HEK293 (cell line): ENCODE results near the gene GID8.
"Not testable (repeated sequence)": the region's sequence is repeated elsewhere in the genome, so short reads cannot be mapped to it uniquely, and the experiment has no call there.

Source experiments
- CTCF ChIA-PET: fragments of 350-600 bp; formaldehyde crosslinking; extraction: SDS; loops from one replicate; lab custom pipeline; 2021; ENCODE audit warnings: antibody characterized with exemption; lab: Yijun Ruan, JAX
- POLR2A ChIA-PET: fragments of 300-600 bp; formaldehyde crosslinking; extraction: SDS; loops from one replicate; lab custom pipeline; 2020; ENCODE audit warnings: antibody characterized with exemption, inconsistent platforms; lab: Yijun Ruan, JAX
- H3K27ac ChIP-seq: fragments of 200-500 bp; sonication (Bioruptor generic); 2 replicates; pipeline ENCODE4 v1.5.1; 2014; ENCODE audit warnings: low read depth, low read length, control low read depth, inconsistent platforms; ENCODE audit errors: extremely low read depth
- H3K36me3 ChIP-seq, 2 experiments: fragments of 200-500 bp in 1 of 2; sonication (Bioruptor generic) in 1 of 2; 1 replicate in 1 of 2; 2 replicates in 1 of 2; pipeline ENCODE4 v1.5.1; 2014 to 2017; ENCODE audit warnings: inconsistent platforms in 2 of 2, low read length in 2 of 2; ENCODE audit not compliant: control insufficient read depth in 2 of 2, insufficient read depth in 1 of 2
- H3K4me1 ChIP-seq: fragments of 200-500 bp; sonication (Bioruptor generic); 2 replicates; pipeline ENCODE4 v1.5.1; 2014; ENCODE audit warnings: mild to moderate bottlenecking, low read length, inconsistent platforms; ENCODE audit not compliant: control insufficient read depth, insufficient read depth
- H3K4me3 ChIP-seq: 2 replicates; pipeline ENCODE4 v1.5.1; 2011; ENCODE audit warnings: low read depth, mild to moderate bottlenecking, control low read depth, low read length, moderate library complexity
- H3K9me3 ChIP-seq: fragments of 200-500 bp; sonication (Bioruptor generic); 2 replicates; pipeline ENCODE4 v1.5.1; 2014; ENCODE audit warnings: low read depth, low read length, inconsistent platforms; ENCODE audit not compliant: control insufficient read depth, insufficient read depth
- GLIS1 ChIP-seq: fragments of 450-650 bp; formaldehyde crosslinking; IDR thresholded peaks from 2 replicates; pipeline ENCODE4 v1.5.1; 2016; ENCODE audit warnings: missing biosample characterization, missing genetic modification characterization
- GLIS2 ChIP-seq: fragments of 450-650 bp; formaldehyde crosslinking; IDR thresholded peaks from 2 replicates; pipeline ENCODE4 v1.5.1; 2016; ENCODE audit warnings: missing biosample characterization, missing genetic modification characterization
- KLF10 ChIP-seq: fragments of 450-650 bp; IDR thresholded peaks from 2 replicates; pipeline ENCODE4 v1.5.1; 2018; ENCODE audit warnings: missing biosample characterization, mild to moderate bottlenecking, missing genetic modification characterization
- PRDM1 ChIP-seq: fragments of 450-650 bp; formaldehyde crosslinking; IDR thresholded peaks from 2 replicates; pipeline ENCODE4; 2016; ENCODE audit warnings: missing biosample characterization, missing genetic modification characterization
- SP7 ChIP-seq: fragments of 450-650 bp; formaldehyde crosslinking; IDR thresholded peaks from 2 replicates; pipeline ENCODE4 v1.5.1; 2016; ENCODE audit warnings: missing biosample characterization, missing genetic modification characterization
- WT1 ChIP-seq: fragments of 450-650 bp; formaldehyde crosslinking; IDR thresholded peaks from 2 replicates; pipeline ENCODE4 v1.5.1; 2016; ENCODE audit warnings: missing biosample characterization, missing genetic modification characterization
- ZFHX2 ChIP-seq: fragments of 450-650 bp; formaldehyde crosslinking; conservative IDR thresholded peaks from 2 replicates; pipeline ENCODE4 v1.5.1; 2016; ENCODE audit warnings: missing biosample characterization, missing genetic modification characterization
- ZNF10 ChIP-seq: fragments of 450-650 bp; formaldehyde crosslinking; IDR thresholded peaks from 2 replicates; pipeline ENCODE4 v1.5.1; 2017; ENCODE audit warnings: missing biosample characterization, missing genetic modification characterization
- ZNF394 ChIP-seq: fragments of 450-650 bp; formaldehyde crosslinking; IDR thresholded peaks from 2 replicates; pipeline ENCODE4 v1.5.1; 2016; ENCODE audit warnings: missing biosample characterization, missing genetic modification characterization, mild to moderate bottlenecking, moderate library complexity, borderline replicate concordance
- ZNF600 ChIP-seq: fragments of 450-650 bp; formaldehyde crosslinking; IDR thresholded peaks from 2 replicates; pipeline ENCODE4 v1.5.1; 2016; ENCODE audit warnings: missing biosample characterization, missing genetic modification characterization
- ZNF629 ChIP-seq: fragments of 450-650 bp; formaldehyde crosslinking; IDR thresholded peaks from 2 replicates; pipeline ENCODE4 v1.5.1; 2017; ENCODE audit warnings: missing biosample characterization, missing genetic modification characterization
- TF ChIP-seq, protein P1 (sequence below): fragments of 450-650 bp; formaldehyde crosslinking; optimal IDR thresholded peaks from 2 replicates; pipeline ENCODE3; 2016; ENCODE audit warnings: missing biosample characterization, mild to moderate bottlenecking, missing genetic modification characterization
- TF ChIP-seq, protein P2 (sequence below): fragments of 450-650 bp; formaldehyde crosslinking; IDR thresholded peaks from 2 replicates; pipeline ENCODE4 v1.5.1; 2016; ENCODE audit warnings: missing biosample characterization, missing genetic modification characterization
- TF ChIP-seq, protein P3 (sequence below): fragments of 450-650 bp; formaldehyde crosslinking; IDR thresholded peaks from 2 replicates; pipeline ENCODE4 v1.5.1; 2016; ENCODE audit warnings: missing biosample characterization, missing genetic modification characterization
- TF ChIP-seq, protein P4 (sequence below): fragments of 450-650 bp; formaldehyde crosslinking; IDR thresholded peaks from 2 replicates; pipeline ENCODE4 v1.5.1; 2016; ENCODE audit warnings: missing biosample characterization, missing genetic modification characterization
- TF ChIP-seq, protein P5 (sequence below): fragments of 450-650 bp; formaldehyde crosslinking; IDR thresholded peaks from 2 replicates; pipeline ENCODE4 v1.5.1; 2016; ENCODE audit warnings: missing biosample characterization, missing genetic modification characterization

Gene GID8

DNA sequence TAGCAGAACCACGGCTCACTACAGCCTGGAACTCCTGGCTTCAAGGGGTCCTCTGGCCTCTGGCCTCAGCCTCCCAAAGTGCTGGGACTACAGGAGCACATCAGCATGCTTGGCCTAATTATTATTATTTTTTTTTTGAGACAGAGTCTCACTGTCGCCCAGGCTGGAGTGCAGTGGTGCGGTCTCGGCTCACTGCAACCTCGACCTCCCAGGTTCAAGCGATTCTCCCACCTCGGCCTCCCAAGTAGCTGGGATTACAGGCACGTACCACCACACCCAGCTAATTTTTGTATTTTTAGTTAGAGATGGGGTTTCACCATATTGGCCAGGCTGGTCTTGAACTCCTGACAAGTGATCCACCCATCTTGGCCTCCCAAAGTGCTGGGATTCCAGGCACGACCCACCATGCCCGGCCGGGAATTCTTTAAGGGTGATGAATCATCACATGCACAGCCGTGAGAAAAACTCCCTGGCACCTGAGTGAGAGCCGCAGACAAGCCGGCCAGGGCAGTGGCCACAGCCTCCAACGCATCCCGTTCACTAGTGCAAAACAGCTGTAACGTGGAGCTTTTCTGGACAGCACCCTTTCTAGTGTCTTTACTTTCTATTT is 14.8 kb upstream of the GID8 start:
- H3K4me3 ChIP-seq, H3K36me3 ChIP-seq, H3K9me3 ChIP-seq, POLR2A ChIA-PET, H3K27ac ChIP-seq: not testable (repeated sequence)
- H3K4me1 ChIP-seq: peaks cover 39% of the 10 kb centered on the region
- CTCF ChIA-PET: interaction anchor here (1.0 to 2.2 kb wide), 2 partner anchors 16 to 86 kb away, joined by 4 to 11 read pairs; no protein-coding TSS in a partner anchor
- TF ChIP-seq, protein P1, sequence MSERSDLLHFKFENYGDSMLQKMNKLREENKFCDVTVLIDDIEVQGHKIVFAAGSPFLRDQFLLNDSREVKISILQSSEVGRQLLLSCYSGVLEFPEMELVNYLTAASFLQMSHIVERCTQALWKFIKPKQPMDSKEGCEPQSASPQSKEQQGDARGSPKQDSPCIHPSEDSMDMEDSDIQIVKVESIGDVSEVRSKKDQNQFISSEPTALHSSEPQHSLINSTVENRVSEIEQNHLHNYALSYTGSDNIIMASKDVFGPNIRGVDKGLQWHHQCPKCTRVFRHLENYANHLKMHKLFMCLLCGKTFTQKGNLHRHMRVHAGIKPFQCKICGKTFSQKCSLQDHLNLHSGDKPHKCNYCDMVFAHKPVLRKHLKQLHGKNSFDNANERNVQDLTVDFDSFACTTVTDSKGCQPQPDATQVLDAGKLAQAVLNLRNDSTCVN (tag by site-specific recombination): peak; percentile 16
- TF ChIP-seq, protein P2, sequence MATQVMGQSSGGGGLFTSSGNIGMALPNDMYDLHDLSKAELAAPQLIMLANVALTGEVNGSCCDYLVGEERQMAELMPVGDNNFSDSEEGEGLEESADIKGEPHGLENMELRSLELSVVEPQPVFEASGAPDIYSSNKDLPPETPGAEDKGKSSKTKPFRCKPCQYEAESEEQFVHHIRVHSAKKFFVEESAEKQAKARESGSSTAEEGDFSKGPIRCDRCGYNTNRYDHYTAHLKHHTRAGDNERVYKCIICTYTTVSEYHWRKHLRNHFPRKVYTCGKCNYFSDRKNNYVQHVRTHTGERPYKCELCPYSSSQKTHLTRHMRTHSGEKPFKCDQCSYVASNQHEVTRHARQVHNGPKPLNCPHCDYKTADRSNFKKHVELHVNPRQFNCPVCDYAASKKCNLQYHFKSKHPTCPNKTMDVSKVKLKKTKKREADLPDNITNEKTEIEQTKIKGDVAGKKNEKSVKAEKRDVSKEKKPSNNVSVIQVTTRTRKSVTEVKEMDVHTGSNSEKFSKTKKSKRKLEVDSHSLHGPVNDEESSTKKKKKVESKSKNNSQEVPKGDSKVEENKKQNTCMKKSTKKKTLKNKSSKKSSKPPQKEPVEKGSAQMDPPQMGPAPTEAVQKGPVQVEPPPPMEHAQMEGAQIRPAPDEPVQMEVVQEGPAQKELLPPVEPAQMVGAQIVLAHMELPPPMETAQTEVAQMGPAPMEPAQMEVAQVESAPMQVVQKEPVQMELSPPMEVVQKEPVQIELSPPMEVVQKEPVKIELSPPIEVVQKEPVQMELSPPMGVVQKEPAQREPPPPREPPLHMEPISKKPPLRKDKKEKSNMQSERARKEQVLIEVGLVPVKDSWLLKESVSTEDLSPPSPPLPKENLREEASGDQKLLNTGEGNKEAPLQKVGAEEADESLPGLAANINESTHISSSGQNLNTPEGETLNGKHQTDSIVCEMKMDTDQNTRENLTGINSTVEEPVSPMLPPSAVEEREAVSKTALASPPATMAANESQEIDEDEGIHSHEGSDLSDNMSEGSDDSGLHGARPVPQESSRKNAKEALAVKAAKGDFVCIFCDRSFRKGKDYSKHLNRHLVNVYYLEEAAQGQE (tag by site-specific recombination): peak; percentile 73; the same call in 1 of the 2 replicates
- TF ChIP-seq ZNF600: peak; percentile 78
- 0 out of 2 replicates have a peak, but pooled peaks have one; percentile 22 for TF ChIP-seq WT1 (tag by site-specific recombination)
- TF ChIP-seq ZNF629 (tag by site-specific recombination): peak; percentile 43; the same call in 1 of the 2 replicates
- TF ChIP-seq, protein P3, sequence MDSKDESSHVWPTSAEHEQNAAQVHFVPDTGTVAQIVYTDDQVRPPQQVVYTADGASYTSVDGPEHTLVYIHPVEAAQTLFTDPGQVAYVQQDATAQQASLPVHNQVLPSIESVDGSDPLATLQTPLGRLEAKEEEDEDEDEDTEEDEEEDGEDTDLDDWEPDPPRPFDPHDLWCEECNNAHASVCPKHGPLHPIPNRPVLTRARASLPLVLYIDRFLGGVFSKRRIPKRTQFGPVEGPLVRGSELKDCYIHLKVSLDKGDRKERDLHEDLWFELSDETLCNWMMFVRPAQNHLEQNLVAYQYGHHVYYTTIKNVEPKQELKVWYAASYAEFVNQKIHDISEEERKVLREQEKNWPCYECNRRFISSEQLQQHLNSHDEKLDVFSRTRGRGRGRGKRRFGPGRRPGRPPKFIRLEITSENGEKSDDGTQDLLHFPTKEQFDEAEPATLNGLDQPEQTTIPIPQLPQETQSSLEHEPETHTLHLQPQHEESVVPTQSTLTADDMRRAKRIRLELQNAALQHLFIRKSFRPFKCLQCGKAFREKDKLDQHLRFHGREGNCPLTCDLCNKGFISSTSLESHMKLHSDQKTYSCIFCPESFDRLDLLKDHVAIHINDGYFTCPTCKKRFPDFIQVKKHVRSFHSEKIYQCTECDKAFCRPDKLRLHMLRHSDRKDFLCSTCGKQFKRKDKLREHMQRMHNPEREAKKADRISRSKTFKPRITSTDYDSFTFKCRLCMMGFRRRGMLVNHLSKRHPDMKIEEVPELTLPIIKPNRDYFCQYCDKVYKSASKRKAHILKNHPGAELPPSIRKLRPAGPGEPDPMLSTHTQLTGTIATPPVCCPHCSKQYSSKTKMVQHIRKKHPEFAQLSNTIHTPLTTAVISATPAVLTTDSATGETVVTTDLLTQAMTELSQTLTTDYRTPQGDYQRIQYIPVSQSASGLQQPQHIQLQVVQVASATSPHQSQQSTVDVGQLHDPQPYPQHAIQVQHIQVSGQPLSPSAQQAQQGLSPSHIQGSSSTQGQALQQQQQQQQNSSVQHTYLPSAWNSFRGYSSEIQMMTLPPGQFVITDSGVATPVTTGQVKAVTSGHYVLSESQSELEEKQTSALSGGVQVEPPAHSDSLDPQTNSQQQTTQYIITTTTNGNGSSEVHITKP: peak; percentile 33; the same call in 1 of the 2 replicates
- 0 out of 2 replicates have a peak, but pooled peaks have one; percentile 9 for TF ChIP-seq KLF10 (tag by site-specific recombination)
- 0 out of 2 replicates have a peak, but pooled peaks have one; percentile 12 for TF ChIP-seq SP7 (tag by site-specific recombination)
- TF ChIP-seq ZNF394 (tag by site-specific recombination): 0 out of 2 replicates have a peak, but pooled peaks have one; percentile 37
- TF ChIP-seq GLIS1 (tag by site-specific recombination): peak; percentile 76
- TF ChIP-seq, protein P4, sequence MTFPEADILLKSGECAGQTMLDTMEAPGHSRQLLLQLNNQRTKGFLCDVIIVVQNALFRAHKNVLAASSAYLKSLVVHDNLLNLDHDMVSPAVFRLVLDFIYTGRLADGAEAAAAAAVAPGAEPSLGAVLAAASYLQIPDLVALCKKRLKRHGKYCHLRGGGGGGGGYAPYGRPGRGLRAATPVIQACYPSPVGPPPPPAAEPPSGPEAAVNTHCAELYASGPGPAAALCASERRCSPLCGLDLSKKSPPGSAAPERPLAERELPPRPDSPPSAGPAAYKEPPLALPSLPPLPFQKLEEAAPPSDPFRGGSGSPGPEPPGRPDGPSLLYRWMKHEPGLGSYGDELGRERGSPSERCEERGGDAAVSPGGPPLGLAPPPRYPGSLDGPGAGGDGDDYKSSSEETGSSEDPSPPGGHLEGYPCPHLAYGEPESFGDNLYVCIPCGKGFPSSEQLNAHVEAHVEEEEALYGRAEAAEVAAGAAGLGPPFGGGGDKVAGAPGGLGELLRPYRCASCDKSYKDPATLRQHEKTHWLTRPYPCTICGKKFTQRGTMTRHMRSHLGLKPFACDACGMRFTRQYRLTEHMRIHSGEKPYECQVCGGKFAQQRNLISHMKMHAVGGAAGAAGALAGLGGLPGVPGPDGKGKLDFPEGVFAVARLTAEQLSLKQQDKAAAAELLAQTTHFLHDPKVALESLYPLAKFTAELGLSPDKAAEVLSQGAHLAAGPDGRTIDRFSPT (tag by site-specific recombination): peak; percentile 62; the same call in 1 of the 2 replicates
- TF ChIP-seq, protein P5, sequence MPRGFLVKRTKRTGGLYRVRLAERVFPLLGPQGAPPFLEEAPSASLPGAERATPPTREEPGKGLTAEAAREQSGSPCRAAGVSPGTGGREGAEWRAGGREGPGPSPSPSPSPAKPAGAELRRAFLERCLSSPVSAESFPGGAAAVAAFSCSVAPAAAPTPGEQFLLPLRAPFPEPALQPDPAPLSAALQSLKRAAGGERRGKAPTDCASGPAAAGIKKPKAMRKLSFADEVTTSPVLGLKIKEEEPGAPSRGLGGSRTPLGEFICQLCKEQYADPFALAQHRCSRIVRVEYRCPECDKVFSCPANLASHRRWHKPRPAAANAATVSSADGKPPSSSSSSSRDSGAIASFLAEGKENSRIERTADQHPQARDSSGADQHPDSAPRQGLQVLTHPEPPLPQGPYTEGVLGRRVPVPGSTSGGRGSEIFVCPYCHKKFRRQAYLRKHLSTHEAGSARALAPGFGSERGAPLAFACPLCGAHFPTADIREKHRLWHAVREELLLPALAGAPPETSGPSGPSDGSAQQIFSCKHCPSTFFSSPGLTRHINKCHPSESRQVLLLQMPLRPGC (tag by site-specific recombination): 0 out of 2 replicates have a peak, but pooled peaks have one; percentile 25
- TF ChIP-seq PRDM1 (tag by site-specific recombination): peak; percentile 55
- 0 out of 2 replicates have a peak, but pooled peaks have one; percentile 24 for TF ChIP-seq ZNF10 (tag by site-specific recombination)
- TF ChIP-seq GLIS2 (tag by site-specific recombination): peak; percentile 45; the same call in 1 of the 2 replicates
- TF ChIP-seq ZFHX2 (tag by site-specific recombination): 0 out of 2 replicates have a peak, but pooled peaks have one; percentile 6
